ENCODE measurements around the gene ZFAND3.

- peak; percentile 72 to 76 (median 76) for TF ChIP-seq POLR2AphosphoS5 (IDR thresholded peaks at IDR 0.05)
- TF ChIP-seq, protein P1, sequence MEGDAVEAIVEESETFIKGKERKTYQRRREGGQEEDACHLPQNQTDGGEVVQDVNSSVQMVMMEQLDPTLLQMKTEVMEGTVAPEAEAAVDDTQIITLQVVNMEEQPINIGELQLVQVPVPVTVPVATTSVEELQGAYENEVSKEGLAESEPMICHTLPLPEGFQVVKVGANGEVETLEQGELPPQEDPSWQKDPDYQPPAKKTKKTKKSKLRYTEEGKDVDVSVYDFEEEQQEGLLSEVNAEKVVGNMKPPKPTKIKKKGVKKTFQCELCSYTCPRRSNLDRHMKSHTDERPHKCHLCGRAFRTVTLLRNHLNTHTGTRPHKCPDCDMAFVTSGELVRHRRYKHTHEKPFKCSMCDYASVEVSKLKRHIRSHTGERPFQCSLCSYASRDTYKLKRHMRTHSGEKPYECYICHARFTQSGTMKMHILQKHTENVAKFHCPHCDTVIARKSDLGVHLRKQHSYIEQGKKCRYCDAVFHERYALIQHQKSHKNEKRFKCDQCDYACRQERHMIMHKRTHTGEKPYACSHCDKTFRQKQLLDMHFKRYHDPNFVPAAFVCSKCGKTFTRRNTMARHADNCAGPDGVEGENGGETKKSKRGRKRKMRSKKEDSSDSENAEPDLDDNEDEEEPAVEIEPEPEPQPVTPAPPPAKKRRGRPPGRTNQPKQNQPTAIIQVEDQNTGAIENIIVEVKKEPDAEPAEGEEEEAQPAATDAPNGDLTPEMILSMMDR (IDR thresholded peaks at IDR 0.05 in 8 of 11, conservative IDR thresholded peaks at IDR 0.05 in 3 of 11) = peak; percentile 83 to 99 (median 92)
- TF ChIP-seq POLR2A (IDR thresholded peaks at IDR 0.05) = no peak
Observed at GRCh38 chr6:37791156-37791919, 28.2 kb upstream of the ZFAND3 start.

Measured in spleen (tissue), 7 donors.